GM10248 (cell line): ENCODE results near the gene OR2S2.

Experiments
- CTCF ChIA-PET: fragments of 300-600 bp; sonication (Branson Sonifier 250); formaldehyde crosslinking; extraction: SDS; loops from one replicate; lab custom pipeline; 2021; ENCODE audit warnings: antibody characterized with exemption; lab: Yijun Ruan, JAX
- POLR2A ChIA-PET: fragments of 350-650 bp; sonication (Branson Sonifier 250); formaldehyde crosslinking; extraction: SDS; loops from one replicate; lab custom pipeline; 2020; ENCODE audit warnings: antibody characterized with exemption; lab: Yijun Ruan, JAX
- DNase-seq: peaks from one replicate; pipeline ENCODE4 v3.0.0; 2012; ENCODE audit errors: extremely low spot score
- TF ChIP-seq, protein P1 (sequence below): IDR thresholded peaks from 2 replicates; pipeline ENCODE4 v1.5.1; 2012; ENCODE audit warnings: mild to moderate bottlenecking, low read depth; ENCODE audit errors: extremely low read depth, missing control alignments, control extremely low read depth

OR2S2 gene

DNA sequence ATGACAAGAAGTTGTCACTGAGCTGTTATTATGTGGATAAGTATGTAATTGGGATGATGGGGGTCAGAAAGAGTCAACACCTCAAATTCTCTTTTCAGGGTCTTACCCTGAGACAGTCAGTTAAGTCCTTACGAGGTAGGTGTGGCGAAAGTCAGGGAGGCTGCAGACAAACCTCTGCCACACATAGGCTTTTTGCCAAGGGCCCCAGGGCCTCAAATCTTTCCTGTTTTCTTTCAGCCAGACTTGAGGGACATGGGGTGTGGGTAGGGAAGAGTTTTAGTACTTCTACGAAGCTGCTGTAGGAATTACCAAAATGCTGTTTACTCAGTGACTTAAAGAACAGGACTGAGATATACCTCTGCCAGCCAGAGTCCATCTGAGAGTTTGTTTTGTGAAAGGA lies 13.8 kb downstream of the OR2S2 start:
- no peak for DNase-seq
- TF ChIP-seq, protein P1, sequence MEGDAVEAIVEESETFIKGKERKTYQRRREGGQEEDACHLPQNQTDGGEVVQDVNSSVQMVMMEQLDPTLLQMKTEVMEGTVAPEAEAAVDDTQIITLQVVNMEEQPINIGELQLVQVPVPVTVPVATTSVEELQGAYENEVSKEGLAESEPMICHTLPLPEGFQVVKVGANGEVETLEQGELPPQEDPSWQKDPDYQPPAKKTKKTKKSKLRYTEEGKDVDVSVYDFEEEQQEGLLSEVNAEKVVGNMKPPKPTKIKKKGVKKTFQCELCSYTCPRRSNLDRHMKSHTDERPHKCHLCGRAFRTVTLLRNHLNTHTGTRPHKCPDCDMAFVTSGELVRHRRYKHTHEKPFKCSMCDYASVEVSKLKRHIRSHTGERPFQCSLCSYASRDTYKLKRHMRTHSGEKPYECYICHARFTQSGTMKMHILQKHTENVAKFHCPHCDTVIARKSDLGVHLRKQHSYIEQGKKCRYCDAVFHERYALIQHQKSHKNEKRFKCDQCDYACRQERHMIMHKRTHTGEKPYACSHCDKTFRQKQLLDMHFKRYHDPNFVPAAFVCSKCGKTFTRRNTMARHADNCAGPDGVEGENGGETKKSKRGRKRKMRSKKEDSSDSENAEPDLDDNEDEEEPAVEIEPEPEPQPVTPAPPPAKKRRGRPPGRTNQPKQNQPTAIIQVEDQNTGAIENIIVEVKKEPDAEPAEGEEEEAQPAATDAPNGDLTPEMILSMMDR = no peak
- POLR2A ChIA-PET = no interaction called here
- CTCF ChIA-PET = interaction anchor here (0.7 to 4.2 kb wide), 11 partner anchors 8 to 246 kb away, joined by 3 to 33 read pairs (median 8); partner anchors contain the start of genes CLTA and OR2S2

DNA sequence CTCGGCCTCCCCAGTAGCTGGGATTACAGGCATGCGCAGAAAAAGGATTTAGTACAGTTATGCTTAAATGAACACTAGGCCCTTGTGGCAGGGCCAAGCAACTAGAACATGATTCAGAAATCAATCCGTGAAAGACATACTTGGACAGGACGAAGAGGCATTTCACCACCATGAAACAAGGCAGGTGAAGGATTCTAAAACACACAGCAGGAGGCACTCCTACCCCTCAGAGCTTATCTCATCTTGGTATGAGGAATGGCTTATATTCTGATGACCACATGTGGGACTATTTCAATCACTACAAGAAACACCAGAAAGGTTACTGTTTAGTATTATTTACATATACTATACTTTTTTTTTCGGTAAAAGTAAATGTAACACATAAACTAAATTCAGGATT lies 15.7 kb downstream of the OR2S2 start:
- TF ChIP-seq, protein P1 = no peak
- ChIA-PET CTCF (interaction anchor here (1.0 to 3.0 kb wide), 4 partner anchors 11 to 39 kb away, joined by 4 to 11 read pairs (median 8); no protein-coding TSS in a partner anchor), POLR2A (no interaction called here)
- no peak for DNase-seq

DNA sequence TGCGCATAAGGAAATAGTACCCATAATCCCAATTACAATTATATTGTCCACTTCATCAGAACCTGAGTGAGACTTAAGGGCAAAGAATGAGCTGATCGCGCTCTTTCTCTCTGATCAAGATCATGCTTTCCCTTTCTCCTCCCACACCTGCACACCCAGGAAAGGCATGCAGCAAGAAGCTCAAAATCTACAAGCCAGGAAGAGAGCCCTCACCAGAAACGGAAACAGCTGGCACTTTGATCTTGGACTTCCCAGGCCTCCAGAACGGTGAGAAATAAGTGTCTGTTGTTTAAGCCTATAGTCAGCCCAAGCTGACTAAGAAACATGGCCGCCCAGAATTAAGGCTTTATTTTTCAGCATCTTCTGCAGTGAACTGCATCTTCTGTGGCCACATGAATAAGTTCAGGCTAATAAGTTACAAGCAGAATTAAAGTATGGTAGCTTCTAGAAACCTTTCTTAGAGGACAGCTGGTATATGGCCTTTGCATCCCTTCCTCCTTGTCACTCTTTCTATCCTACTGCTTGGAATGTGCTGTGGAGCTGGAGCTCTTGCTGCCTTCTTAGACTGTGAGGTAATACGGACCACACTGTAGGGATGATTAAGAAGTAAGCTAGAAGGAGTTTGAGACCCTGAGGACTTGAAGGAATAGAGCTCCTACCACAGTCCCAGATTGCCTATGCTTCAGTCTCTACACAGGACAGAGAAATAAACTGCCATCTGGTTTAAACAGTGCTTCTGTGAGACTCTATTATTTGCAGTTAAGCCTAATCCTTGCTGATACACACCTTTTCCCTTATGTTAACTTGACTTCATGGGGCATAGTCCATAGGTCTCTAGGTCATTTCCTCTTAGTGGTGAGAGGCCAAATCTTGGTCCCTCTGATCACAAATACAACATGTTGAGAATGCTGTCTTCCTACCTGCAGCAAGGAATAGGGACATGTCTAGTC lies 17.2 kb downstream of the OR2S2 start:
- POLR2A ChIA-PET = no interaction called here
- no peak for DNase-seq
- CTCF ChIA-PET = interaction anchor here (0.8 to 2.5 kb wide), 8 partner anchors 9 to 83 kb away, joined by 3 to 13 read pairs (median 4); no protein-coding TSS in a partner anchor
- TF ChIP-seq, protein P1 = no peak

DNA sequence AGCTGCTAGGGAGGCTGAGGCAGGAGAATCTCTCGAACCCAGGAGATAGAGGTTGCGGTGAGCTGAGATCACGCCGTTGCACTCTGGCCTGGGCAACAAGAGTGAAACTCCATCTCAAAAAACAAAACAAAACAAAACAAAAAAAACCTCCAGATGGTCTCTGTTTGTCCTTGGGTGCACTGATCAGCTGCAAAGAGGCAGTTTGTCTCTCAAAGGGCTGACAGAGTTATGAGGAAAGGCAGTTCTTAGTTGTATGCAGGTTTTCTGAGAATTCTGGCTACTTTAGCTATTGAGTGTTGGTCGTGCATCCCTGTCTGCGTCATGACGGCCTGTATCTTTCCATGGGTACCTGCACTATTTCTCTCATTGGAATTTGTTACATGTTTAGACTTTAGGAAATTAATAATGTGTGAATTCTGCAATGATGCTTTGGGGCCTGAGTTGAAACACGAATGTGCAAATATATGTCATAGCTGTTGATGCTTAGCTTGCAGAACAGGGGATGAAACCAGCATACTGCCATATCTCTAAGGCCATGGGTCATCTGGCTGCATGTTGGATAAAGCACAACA lies 18.2 kb downstream of the OR2S2 start:
- POLR2A ChIA-PET = no interaction called here
- CTCF ChIA-PET = interaction anchor here (1.0 to 2.5 kb wide), 5 partner anchors 15 to 84 kb away, joined by 3 to 13 read pairs (median 9); no protein-coding TSS in a partner anchor
- DNase-seq = no peak
- TF ChIP-seq, protein P1 = no peak

DNA sequence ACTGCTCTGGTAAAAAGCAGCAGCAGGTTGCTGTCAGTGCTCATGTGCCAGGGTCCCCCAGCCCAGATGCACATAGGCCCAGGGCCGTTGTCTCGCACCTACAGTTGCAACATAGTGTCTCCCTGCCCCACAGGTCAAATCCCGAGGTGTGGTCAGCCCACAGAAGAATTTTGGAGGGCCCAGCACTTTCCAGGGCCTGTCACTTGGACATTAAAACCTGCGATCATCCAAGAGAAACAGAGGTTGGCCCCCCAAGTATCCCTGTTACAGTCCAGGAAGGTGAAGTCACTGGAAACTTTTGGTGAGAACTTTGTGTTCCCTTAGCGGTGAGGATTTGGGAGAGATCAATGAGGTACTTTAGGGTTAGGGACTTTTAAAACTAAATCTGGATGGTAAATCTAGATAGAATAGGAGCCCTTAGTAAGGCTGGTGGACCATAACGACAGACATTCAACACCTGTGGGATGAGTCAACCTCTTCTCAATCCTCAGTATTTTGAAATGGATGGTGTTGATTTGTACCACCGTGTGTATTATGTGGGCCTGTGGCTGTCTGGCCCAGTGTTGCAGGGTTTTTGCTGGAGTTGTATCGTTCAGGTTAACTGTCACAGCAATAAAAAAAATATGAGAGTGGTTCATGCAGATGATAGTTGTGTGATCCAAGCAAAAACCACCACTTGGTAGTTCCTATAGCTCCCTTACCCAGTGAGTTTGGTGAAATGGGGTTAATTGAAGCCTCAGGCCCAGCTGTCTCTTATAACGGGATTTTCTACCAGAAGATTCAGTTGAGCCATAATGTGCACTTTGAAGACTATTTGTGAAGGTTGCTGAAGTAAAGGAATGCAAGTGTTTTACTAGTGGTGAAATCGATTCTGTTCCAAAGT lies 19.2 kb downstream of the OR2S2 start:
- ChIA-PET POLR2A (no interaction called here), CTCF (interaction anchor here (1.0 to 1.3 kb wide), 2 partner anchors 16 to 20 kb away, joined by 3 read pairs; no protein-coding TSS in a partner anchor)
- TF ChIP-seq, protein P1 = no peak
- DNase-seq = no peak
